C4-2B (cell line): Measurements from ENCODE around the gene NLRC5.

Experiments used
- ZFX ChIP-seq: fragments of 450-650 bp; IDR thresholded peaks from 2 replicates; pipeline ENCODE4 v1.6.1; 2017
- TF ChIP-seq, protein P1 (sequence below): fragments of 450-650 bp; conservative IDR thresholded peaks from 2 replicates; pipeline ENCODE4 v1.5.1; 2017; ENCODE audit warnings: mild to moderate bottlenecking

DNA sequence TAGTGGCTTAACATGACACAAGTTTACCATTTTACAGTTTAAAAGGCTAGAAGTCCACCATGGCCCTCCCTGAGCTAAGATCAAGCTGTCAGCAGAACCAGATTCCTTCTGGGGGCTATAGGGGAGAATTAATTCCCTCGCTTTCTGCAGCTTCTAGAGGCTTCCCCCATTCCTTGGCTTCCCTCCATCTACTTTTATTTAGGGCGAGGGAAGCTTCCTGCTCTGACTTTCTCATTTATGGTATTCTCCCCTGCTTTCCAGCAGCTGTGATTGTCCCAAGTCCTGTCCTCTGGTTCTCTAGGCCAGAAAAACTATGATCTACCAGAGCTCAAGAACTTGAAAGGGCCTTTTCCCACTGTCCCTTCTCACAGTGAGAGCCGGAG is 23.3 kb upstream of the NLRC5 start:
- TF ChIP-seq, protein P1, sequence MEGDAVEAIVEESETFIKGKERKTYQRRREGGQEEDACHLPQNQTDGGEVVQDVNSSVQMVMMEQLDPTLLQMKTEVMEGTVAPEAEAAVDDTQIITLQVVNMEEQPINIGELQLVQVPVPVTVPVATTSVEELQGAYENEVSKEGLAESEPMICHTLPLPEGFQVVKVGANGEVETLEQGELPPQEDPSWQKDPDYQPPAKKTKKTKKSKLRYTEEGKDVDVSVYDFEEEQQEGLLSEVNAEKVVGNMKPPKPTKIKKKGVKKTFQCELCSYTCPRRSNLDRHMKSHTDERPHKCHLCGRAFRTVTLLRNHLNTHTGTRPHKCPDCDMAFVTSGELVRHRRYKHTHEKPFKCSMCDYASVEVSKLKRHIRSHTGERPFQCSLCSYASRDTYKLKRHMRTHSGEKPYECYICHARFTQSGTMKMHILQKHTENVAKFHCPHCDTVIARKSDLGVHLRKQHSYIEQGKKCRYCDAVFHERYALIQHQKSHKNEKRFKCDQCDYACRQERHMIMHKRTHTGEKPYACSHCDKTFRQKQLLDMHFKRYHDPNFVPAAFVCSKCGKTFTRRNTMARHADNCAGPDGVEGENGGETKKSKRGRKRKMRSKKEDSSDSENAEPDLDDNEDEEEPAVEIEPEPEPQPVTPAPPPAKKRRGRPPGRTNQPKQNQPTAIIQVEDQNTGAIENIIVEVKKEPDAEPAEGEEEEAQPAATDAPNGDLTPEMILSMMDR: no peak
- no peak for TF ChIP-seq ZFX
